H9 (cell line): ENCODE results near the gene RFPL3. TPM values are rescaled to one million over a fixed set of nuclear protein-coding genes. Genes with fewer than 3 reads are reported as not detected.
"Not testable (repeated sequence)": the region's sequence is repeated elsewhere in the genome, so short reads cannot be mapped to it uniquely, and the experiment has no call there.

ENCODE experiments used
- DNase-seq: peaks from one replicate; pipeline ENCODE4 v3.0.0-alpha.2; 2017
- H2AFZ ChIP-seq: one replicate; pipeline ENCODE4 v1.6.1; 2013; ENCODE audit warnings: mild to moderate bottlenecking, low read length, control low read depth, moderate library complexity
- H2AK5ac ChIP-seq: 2 replicates; pipeline ENCODE4 v1.6.1; 2013; ENCODE audit warnings: low read length, control low read depth, mixed read lengths; ENCODE audit not compliant: insufficient read length
- H2BK120ac ChIP-seq: one replicate; pipeline ENCODE4 v1.6.1; 2013; ENCODE audit warnings: low read depth, mild to moderate bottlenecking, low read length, control low read depth, inconsistent platforms; ENCODE audit not compliant: poor library complexity, severe bottlenecking
- H2BK12ac ChIP-seq: 2 replicates; pipeline ENCODE4 v1.6.1; 2013; ENCODE audit warnings: low read length, control low read depth, mixed read lengths, low read depth; ENCODE audit not compliant: insufficient read length
- H2BK15ac ChIP-seq: 2 replicates; pipeline ENCODE4 v1.6.1; 2013; ENCODE audit warnings: low read depth, low read length, control low read depth
- H2BK20ac ChIP-seq: one replicate; pipeline ENCODE4 v1.6.1; 2013; ENCODE audit warnings: low read depth, mild to moderate bottlenecking, low read length, control low read depth, inconsistent platforms; ENCODE audit not compliant: poor library complexity, severe bottlenecking
- H2BK5ac ChIP-seq: 2 replicates; pipeline ENCODE4 v1.6.1; 2013; ENCODE audit warnings: low read length, control low read depth, mixed read lengths; ENCODE audit not compliant: insufficient read length
- H3K14ac ChIP-seq: 2 replicates; pipeline ENCODE4 v1.6.1; 2013; ENCODE audit warnings: low read length, control low read depth; ENCODE audit not compliant: insufficient read depth
- H3K18ac ChIP-seq: 2 replicates; pipeline ENCODE4 v1.6.1; 2013; ENCODE audit warnings: low read depth, mild to moderate bottlenecking, mixed read lengths, low read length, control low read depth; ENCODE audit not compliant: insufficient read length
- H3K23ac ChIP-seq: 2 replicates; pipeline ENCODE4 v1.6.1; 2013; ENCODE audit warnings: low read length, control low read depth, mixed read lengths, low read depth; ENCODE audit not compliant: insufficient read length
- H3K23me2 ChIP-seq: 2 replicates; pipeline ENCODE4 v1.6.1; 2013; ENCODE audit warnings: low read depth, mild to moderate bottlenecking, mixed read lengths, low read length, control low read depth; ENCODE audit not compliant: insufficient read length, poor library complexity, severe bottlenecking
- H3K27ac ChIP-seq: 2 replicates; pipeline ENCODE4 v1.5.1; 2013; ENCODE audit warnings: low read length, control low read depth, mixed read lengths, low read depth; ENCODE audit not compliant: insufficient read length
- H3K27me3 ChIP-seq: 2 replicates; pipeline ENCODE4 v1.6.1; 2013; ENCODE audit warnings: low read length, control low read depth, inconsistent platforms; ENCODE audit not compliant: insufficient read depth
- H3K4ac ChIP-seq: 2 replicates; pipeline ENCODE4 v1.6.1; 2013; ENCODE audit warnings: low read depth, mild to moderate bottlenecking, control low read depth, inconsistent platforms, low read length, moderate library complexity
- H3K4me1 ChIP-seq: 2 replicates; pipeline ENCODE4 v1.6.1; 2013; ENCODE audit warnings: low read length, control low read depth, inconsistent platforms; ENCODE audit not compliant: insufficient read depth
- H3K4me2 ChIP-seq: 2 replicates; pipeline ENCODE4 v1.6.1; 2013; ENCODE audit warnings: low read length, control low read depth, mixed read lengths; ENCODE audit not compliant: insufficient read length, insufficient read depth
- H3K56ac ChIP-seq: 2 replicates; pipeline ENCODE4 v1.6.1; 2013; ENCODE audit warnings: low read depth, mild to moderate bottlenecking, mixed read lengths, low read length, control low read depth; ENCODE audit not compliant: insufficient read length
- H3K79me1 ChIP-seq: 2 replicates; pipeline ENCODE4 v1.6.1; 2013; ENCODE audit warnings: low read depth, mild to moderate bottlenecking, moderate library complexity, low read length, control low read depth, inconsistent platforms; ENCODE audit not compliant: insufficient read depth, poor library complexity, severe bottlenecking
- H3K79me2 ChIP-seq: 2 replicates; pipeline ENCODE4 v1.6.1; 2013; ENCODE audit warnings: low read length, control low read depth, inconsistent platforms; ENCODE audit not compliant: insufficient read depth
- H3K9ac ChIP-seq: 2 replicates; pipeline ENCODE4 v1.6.1; 2013; ENCODE audit warnings: low read length, control low read depth, mixed read lengths; ENCODE audit not compliant: insufficient read length; ENCODE audit errors: extremely low read depth
- H3K9me3 ChIP-seq: one replicate; pipeline ENCODE4 v1.6.1; 2013; ENCODE audit warnings: low read depth, low read length, inconsistent platforms; ENCODE audit not compliant: control insufficient read depth
- H3T11ph ChIP-seq: one replicate; pipeline ENCODE4 v1.6.1; 2013; ENCODE audit warnings: mild to moderate bottlenecking, low read length, control low read depth, inconsistent platforms
- H4K20me1 ChIP-seq: one replicate; pipeline ENCODE4 v1.6.1; 2013; ENCODE audit not compliant: control insufficient read depth, insufficient read length, insufficient read depth
- H4K5ac ChIP-seq: 2 replicates; pipeline ENCODE4 v1.6.1; 2013; ENCODE audit warnings: low read depth, mild to moderate bottlenecking, mixed read lengths, low read length, control low read depth; ENCODE audit not compliant: insufficient read length
- H4K8ac ChIP-seq: replicated peaks from 2 replicates; pipeline ENCODE4 v1.6.1; 2013; ENCODE audit warnings: low read length, control low read depth, mixed read lengths, low read depth; ENCODE audit not compliant: insufficient read length
- H4K91ac ChIP-seq: 2 replicates; pipeline ENCODE4 v1.6.1; 2013; ENCODE audit warnings: low read depth, mild to moderate bottlenecking, moderate library complexity, mixed read lengths, low read length, control low read depth; ENCODE audit not compliant: insufficient read length
- H3K27ac Mint-ChIP-seq, 3 experiments: 2 replicates in 2 of 3; 3 replicates in 1 of 3; pipeline ENCODE4 v1.8.0; 2020 to 2021; ENCODE audit warnings: mixed read lengths in 3 of 3, mild to moderate bottlenecking in 1 of 3, moderate library complexity in 1 of 3
- H3K27me3 Mint-ChIP-seq: 2 replicates; pipeline ENCODE4 v1.8.0; 2021; ENCODE audit warnings: low read depth, mild to moderate bottlenecking, moderate library complexity, mixed read lengths
- H3K36me3 Mint-ChIP-seq, 3 experiments: 2 replicates in 2 of 3; 3 replicates in 1 of 3; pipeline ENCODE4 v1.8.0; 2020 to 2021; ENCODE audit warnings: low read depth in 3 of 3, mixed read lengths in 3 of 3; ENCODE audit not compliant: insufficient read depth in 1 of 3
- H3K4me1 Mint-ChIP-seq, 2 experiments: 2 replicates each; pipeline ENCODE4 v1.8.0; 2020; ENCODE audit warnings: mixed read lengths in 2 of 2
- H3K4me3 Mint-ChIP-seq, 2 experiments: 2 replicates in 1 of 2; 3 replicates in 1 of 2; pipeline ENCODE4 v1.8.0; 2020 to 2021; ENCODE audit warnings: mild to moderate bottlenecking in 2 of 2, mixed read lengths in 2 of 2, moderate library complexity in 1 of 2
- H3K9me3 Mint-ChIP-seq, 2 experiments: 2 replicates in 1 of 2; 3 replicates in 1 of 2; pipeline ENCODE4 v1.8.0; 2020; ENCODE audit warnings: mild to moderate bottlenecking in 2 of 2, mixed read lengths in 2 of 2, moderate library complexity in 1 of 2
- WGBS: extraction: QIAGEN DNeasy Blood & Tissue Kit; methylation state at CpG from one replicate; pipeline ENCODE4 v1.1.7; 2013; ENCODE audit warnings: missing lambda C conversion rate, low lambda C conversion rate, mixed read lengths; ENCODE audit not compliant: insufficient read length; ENCODE audit errors: extremely low coverage; 5-methylcytosine and 5-hydroxymethylcytosine counted together
- total RNA-seq: library from RNA; stranded (reverse); gene quantifications from 2 replicates; pipeline ENCODE4 v1.2.1, GENCODE V29; 2021
- TF ChIP-seq, protein P1 (sequence below): fragments of 200-600 bp; sonication (generic); conservative IDR thresholded peaks from 3 replicates; pipeline ENCODE4 v1.8.0; 2021; ENCODE audit warnings: antibody characterized with exemption, mild to moderate bottlenecking

RFPL3 gene
- total RNA-seq, 1 experiment from 2014 or later, result not detected

DNA sequence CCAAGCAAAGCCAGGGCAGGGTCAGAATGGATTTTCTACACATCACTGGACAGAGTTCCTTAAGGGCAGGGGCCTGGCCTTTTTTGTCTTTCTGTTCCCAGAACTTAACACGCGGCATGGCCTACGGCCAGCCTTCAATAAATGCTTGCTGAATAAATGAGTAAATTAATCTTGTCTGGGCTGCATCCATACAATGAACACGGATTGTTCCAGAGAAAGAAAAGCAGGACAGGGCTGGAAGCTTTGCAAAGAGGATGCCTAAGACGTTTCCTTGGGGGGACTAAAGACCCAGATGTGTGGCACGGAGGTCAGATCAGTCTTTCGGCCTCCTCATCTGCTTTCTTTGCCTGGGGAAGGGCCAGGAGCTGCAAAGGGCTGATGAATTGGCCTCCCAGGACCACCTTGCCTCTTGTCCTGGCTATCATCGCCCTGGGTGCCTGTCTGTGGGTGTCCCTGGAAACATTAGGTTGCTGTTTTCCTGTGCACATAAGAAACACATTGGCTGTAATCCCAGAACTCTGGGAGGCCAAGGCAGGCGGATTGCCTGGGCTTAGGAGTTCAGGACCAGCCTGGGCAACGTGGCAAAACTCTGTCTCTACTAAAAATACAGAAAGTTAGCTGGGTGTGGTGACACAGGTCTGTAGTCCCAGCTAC lies 20.8 kb upstream of the RFPL3 start:
- H3K18ac ChIP-seq, result no peak overlapping the region
- H3T11ph ChIP-seq, result no peak overlapping the region
- no peak overlapping the region for H4K8ac ChIP-seq
- no peak overlapping the region for H4K5ac ChIP-seq
- H4K20me1 ChIP-seq, result no peaks in the 10 kb centered on the region
- no peak overlapping the region for H3K4ac ChIP-seq
- no peak overlapping the region for H3K4me3 Mint-ChIP-seq
- H3K14ac ChIP-seq, result no peak overlapping the region
- no peak overlapping the region for H2AK5ac ChIP-seq
- H3K9me3 Mint-ChIP-seq, result no peaks in the 10 kb centered on the region
- H2BK5ac ChIP-seq, result no peak overlapping the region
- H3K79me1 ChIP-seq, result no peaks in the 10 kb centered on the region
- TF ChIP-seq, protein P1, sequence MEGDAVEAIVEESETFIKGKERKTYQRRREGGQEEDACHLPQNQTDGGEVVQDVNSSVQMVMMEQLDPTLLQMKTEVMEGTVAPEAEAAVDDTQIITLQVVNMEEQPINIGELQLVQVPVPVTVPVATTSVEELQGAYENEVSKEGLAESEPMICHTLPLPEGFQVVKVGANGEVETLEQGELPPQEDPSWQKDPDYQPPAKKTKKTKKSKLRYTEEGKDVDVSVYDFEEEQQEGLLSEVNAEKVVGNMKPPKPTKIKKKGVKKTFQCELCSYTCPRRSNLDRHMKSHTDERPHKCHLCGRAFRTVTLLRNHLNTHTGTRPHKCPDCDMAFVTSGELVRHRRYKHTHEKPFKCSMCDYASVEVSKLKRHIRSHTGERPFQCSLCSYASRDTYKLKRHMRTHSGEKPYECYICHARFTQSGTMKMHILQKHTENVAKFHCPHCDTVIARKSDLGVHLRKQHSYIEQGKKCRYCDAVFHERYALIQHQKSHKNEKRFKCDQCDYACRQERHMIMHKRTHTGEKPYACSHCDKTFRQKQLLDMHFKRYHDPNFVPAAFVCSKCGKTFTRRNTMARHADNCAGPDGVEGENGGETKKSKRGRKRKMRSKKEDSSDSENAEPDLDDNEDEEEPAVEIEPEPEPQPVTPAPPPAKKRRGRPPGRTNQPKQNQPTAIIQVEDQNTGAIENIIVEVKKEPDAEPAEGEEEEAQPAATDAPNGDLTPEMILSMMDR, result no peak
- no peak for DNase-seq
- H3K4me2 ChIP-seq, result no peak overlapping the region
- no peaks in the 10 kb centered on the region for H3K27me3 ChIP-seq
- peaks cover 26 to 52% of the 10 kb centered on the region in 2 experiments for H3K4me1 Mint-ChIP-seq
- no peak overlapping the region for H3K9ac ChIP-seq
- H3K79me2 ChIP-seq, result no peaks in the 10 kb centered on the region
- no peak overlapping the region for H2AFZ ChIP-seq
- no peak overlapping the region for H4K91ac ChIP-seq
- no peak overlapping the region for H3K56ac ChIP-seq
- no peak overlapping the region for H2BK20ac ChIP-seq
- H3K27ac ChIP-seq, result no peak overlapping the region
- no peak overlapping the region for H2BK15ac ChIP-seq
- H3K23me2 ChIP-seq, result no peaks in the 10 kb centered on the region
- H3K9me3 ChIP-seq, result no peaks in the 10 kb centered on the region
- H3K23ac ChIP-seq, result no peak overlapping the region
- no peaks in the 10 kb centered on the region for H3K4me1 ChIP-seq
- no peak overlapping the region for H2BK120ac ChIP-seq
- no peaks in the 10 kb centered on the region; a peak in 1 of 7 replicates for H3K36me3 Mint-ChIP-seq
- WGBS, result no CpG with 5 or more reads among the region's 10 CpGs
- H3K27ac Mint-ChIP-seq, result 0 out of 7 replicates have a peak overlapping the region, but pooled peaks of 1 of the 3 experiments have one; percentile 91
- H2BK12ac ChIP-seq, result no peak overlapping the region
- H3K27me3 Mint-ChIP-seq, result peaks cover 42% of the 10 kb centered on the region

- H2BK5ac ChIP-seq, H2AK5ac ChIP-seq, H2BK12ac ChIP-seq, H3K4ac ChIP-seq, H3T11ph ChIP-seq, H2BK120ac ChIP-seq, H3K18ac ChIP-seq, H3K36me3 Mint-ChIP-seq, H4K5ac ChIP-seq, H3K9me3 ChIP-seq, H3K79me1 ChIP-seq, H3K23ac ChIP-seq, H3K4me1 ChIP-seq, H3K27ac ChIP-seq, H4K8ac ChIP-seq, H3K79me2 ChIP-seq, DNase-seq, H2BK20ac ChIP-seq, H3K23me2 ChIP-seq, H3K4me3 Mint-ChIP-seq, H3K9me3 Mint-ChIP-seq, H4K91ac ChIP-seq, H2AFZ ChIP-seq, H3K9ac ChIP-seq, H3K14ac ChIP-seq, H2BK15ac ChIP-seq, H3K27me3 ChIP-seq, H3K4me2 ChIP-seq, H3K56ac ChIP-seq, H4K20me1 ChIP-seq: not testable (repeated sequence)
- Mint-ChIP-seq H3K27ac (peak overlapping the region in 1 of 3 experiments; percentile 25; a peak in 1 of 7 replicates), H3K4me1 (peaks cover 22 to 49% of the 10 kb centered on the region in 2 experiments), H3K27me3 (peaks cover 43% of the 10 kb centered on the region)
- WGBS, result no CpG with 5 or more reads among the region's 6 CpGs
Observed at GRCh38 chr22:32337425-32337824, 20.2 kb upstream of the RFPL3 start.
